ENCODE measurements around the gene CASD1. TPM values are rescaled to one million over a fixed set of nuclear protein-coding genes. Genes with fewer than 3 reads are reported as not detected.
A peak's percentile ranks its signal among the peaks of the same experiment; 100 is the strongest.

CASD1 gene
- total RNA-seq: 11.0 and 16.6 TPM in 2 replicates

GRCh38 chr7:94509264-94509886 is at the start of gene CASD1:
TSS of gene CASD1 (plus strand) at chr7:94509809. CDS start at chr7:94510085, 276 bp downstream.
- DNase-seq (ENCODE audit: low read depth, low spot score): no peak

DNA sequence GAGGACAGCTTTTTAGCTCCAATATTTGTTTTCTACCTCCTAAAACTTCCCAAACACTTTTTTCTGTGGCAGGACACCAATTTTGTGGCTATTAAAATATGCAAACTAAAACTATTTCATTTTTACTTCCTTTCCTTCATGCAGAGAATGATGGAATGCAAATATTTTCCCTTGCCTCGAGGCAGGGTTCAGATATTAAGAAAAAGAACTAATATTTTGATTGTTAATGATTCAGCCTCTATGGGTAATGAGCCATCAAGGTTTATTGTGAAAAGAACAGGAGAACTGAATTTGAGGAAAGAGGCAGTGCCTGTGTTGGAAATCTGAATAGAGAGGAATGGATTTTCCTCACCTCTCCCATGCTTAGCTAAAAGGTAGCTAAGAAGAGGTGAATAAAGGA is 43.1 kb upstream of the CASD1 start:
- no peak for DNase-seq (ENCODE audit: low read depth, low spot score)

DNA sequence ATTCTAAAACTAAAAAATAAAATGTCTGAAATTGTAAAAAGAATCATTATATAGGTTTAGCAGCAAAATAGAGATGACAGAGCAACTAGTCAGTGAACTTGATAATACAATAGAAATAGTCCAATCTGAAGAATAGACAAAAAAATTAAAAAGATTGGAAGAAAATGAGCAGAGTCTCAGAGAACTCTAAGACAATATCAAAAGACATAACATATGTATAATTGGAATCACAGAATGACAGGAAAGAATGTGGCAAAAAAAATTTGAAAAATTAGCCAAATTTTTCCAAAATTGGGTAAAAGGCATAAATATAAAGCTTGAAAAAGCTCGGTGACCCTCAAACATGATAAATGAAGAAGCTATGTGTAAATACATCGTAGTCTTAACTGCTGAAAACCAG is 38.0 kb upstream of the CASD1 start:
- DNase-seq (ENCODE audit: low read depth, low spot score): no peak

DNA sequence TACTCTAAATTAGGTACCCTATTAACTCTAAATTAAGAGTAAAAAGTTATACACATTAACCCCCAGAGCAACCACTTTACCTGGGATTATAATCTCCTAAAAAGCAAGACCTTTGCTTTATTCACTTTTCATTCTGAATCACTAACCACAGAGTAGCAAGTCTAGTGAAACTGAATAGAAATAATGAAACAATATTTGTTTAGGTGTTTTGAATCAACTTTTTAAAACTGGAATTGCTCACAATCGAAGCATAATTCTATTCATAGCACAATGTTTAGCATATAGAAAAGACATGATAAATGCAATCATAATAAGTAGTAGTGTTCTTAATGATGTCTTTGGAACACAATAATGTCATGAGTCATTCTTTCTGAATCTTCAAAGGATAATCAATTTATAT is 37.0 kb upstream of the CASD1 start:
- DNase-seq (ENCODE audit: low read depth, low spot score): no peak

GRCh38 chr7:94476251-94476840 is 33.3 kb upstream of the CASD1 start:
- DNase-seq (ENCODE audit: low read depth, low spot score): no peak

- DNase-seq (ENCODE audit: low read depth, low spot score): no peak
Measured at GRCh38 chr7:94477878-94478277, 31.7 kb upstream of the CASD1 start.

GRCh38 chr7:94478648-94479214 is 30.9 kb upstream of the CASD1 start:
- no peak for DNase-seq (ENCODE audit: low read depth, low spot score)

GRCh38 chr7:94481279-94481678 is 28.3 kb upstream of the CASD1 start:
- DNase-seq (ENCODE audit: low read depth, low spot score): peak; percentile 22

GRCh38 chr7:94482796-94483195 is 26.8 kb upstream of the CASD1 start:
- DNase-seq (ENCODE audit: low read depth, low spot score): no peak

DNA sequence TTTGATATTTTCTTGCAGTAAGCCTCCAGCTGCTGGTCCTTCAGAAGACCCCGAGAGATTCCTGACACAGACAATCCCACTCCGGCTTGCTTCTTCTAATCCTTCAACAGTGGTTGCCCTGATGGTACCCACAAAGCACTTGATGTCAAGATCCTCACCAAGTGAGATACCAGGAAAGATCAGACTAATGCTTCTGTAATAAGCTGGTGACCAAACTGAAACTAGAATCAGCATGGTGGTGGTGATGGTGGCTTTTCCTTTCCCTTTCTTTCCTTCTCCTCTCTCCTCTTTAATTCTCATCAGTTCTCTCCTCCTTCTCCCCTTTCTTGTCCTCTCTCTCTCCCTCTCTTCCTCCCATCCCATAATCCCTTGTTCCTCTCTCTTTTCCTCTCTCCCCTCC is 25.8 kb upstream of the CASD1 start:
- DNase-seq (ENCODE audit: low read depth, low spot score): no peak

- no peak for DNase-seq (ENCODE audit: low read depth, low spot score)
Measured at GRCh38 chr7:94486216-94486615, 23.4 kb upstream of the CASD1 start.

- DNase-seq (ENCODE audit: low read depth, low spot score): no peak
Measured at GRCh38 chr7:94491410-94491809, 18.2 kb upstream of the CASD1 start.

DNA sequence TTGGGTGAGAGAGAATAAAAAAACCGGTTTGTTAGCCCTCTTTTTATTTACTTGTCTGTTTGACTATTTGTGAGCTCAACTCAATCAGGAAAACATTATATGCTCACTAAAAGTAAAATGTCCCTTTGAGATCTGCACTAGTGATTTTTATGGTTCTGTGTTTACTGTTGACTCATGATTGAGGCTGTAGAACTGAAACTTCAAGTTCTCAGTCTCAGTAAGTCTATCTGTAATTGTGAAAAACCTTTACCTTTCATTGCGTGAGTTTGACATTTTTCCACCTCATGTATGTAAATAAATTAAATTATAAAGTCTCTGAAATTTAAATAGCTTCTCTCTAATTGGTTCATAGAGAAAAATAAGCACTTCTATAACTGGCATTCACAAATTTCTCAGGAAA is 17.0 kb upstream of the CASD1 start:
- DNase-seq (ENCODE audit: low read depth, low spot score): no peak

DNA sequence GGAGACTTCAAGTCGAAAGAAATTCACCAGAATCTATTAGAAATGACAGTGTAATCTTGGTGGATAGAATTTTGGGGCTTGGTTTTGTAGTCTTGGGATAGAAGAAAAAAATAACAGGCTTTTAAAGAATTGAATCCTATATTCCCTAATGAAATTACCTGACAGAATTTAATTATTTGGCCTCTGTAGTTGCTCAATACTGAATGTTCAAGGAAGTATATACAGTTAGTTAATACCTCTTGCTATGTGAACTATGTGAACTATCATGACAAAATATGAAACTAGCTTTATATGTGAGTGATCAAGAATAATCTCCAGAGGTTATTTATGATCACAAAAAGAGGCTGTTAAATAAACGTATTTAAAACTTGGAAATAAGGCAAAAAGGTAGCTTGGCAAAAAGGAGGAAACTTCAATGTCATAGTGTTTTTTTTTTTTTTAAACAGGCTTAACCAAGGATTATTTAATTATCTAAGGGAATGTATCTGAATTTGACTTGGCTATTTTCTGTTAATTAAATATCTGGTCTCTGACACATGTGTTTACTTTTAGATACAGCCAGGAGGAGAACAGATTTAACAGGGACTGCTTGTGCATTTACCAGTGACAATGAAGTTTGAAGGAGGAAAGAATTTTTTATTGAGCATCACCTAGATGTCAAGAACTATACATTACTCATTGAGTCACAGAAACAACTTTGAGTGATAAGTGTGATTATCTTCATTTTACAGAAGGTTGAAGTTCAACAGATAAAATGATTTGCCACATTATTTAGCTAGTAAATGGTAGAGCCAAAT is 11.5 kb upstream of the CASD1 start:
- DNase-seq (ENCODE audit: low read depth, low spot score): no peak

DNA sequence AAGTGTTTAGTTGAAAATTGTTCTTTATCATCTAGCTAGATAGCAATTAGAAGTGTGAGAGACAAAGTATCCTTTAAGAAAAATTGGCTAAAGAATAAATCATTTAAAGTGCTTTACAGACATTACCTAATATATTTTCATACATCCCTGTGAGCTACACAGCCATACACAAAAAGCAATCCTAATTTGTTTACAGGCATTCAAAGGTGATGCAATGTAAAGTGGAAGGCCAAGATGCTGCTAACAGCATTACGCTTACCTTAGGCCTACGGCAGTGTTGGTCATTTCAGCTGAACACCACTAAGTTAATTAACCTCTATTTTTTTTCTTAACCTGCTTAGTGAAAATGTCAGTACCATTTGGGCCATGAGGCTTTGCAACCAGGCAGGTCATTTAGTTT is 10.7 kb upstream of the CASD1 start:
- DNase-seq (ENCODE audit: low read depth, low spot score): no peak

GRCh38 chr7:94507462-94507861 is 2.1 kb upstream of the CASD1 start:
- no peak for DNase-seq (ENCODE audit: low read depth, low spot score)

DNA sequence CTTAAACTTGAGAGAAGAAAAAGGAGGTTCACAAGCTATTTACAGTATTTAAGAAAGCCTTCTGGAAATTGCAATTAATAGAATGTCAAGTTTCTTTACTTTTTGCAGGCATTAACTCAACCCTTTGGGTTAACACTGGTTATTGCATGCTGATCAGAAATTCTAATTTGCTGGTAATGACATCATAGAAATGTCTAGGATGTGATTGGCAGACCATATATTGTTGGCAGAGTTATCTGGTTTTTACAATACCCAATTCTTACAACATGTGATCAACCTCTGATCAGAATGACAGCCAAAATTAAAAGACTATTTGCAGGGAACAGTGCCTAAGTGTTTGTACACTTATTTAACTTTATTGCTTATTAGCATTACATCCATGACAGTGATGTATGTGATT is 1.6 kb upstream of the CASD1 start:
- no peak for DNase-seq (ENCODE audit: low read depth, low spot score)

GRCh38 chr7:94509887-94510581 is 425 bp downstream of the CASD1 start:
- DNase-seq (ENCODE audit: low read depth, low spot score): no peak

- DNase-seq (ENCODE audit: low read depth, low spot score): no peak
Measured at GRCh38 chr7:94510582-94511496, 1.2 kb downstream of the CASD1 start.

DNA sequence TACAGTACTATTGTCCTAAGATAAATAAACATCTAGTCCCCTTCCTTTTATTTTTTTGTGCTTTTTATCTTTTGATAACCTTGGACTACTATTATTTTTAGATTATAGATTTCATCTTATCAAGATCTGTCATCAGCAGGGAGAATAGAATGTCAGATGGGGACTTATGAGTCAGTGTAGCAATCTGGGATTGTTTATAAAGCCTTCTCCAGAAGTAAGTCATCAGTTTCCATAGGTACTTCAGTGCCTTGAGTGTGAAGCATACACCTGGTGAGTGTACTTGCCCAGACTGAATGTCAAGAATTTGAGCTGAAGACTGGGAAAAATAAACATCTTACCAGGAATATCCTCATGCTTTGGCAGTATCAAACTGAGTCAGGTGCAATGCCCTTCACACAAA is 2.1 kb downstream of the CASD1 start:
- no peak for DNase-seq (ENCODE audit: low read depth, low spot score)

Data from pulmonary artery endothelial cell (primary cell).